RKO (cell line): ENCODE results near the gene PCNX4.

ENCODE experiments used
- DNase-seq: peaks from one replicate; pipeline ENCODE4 v3.0.0-alpha.2; 2016; ENCODE audit warnings: low spot score

The PCNX4 gene

GRCh38 chr14:60102389-60102788 is 10.7 kb downstream of the PCNX4 start:
- DNase-seq, result peak; percentile 7

GRCh38 chr14:60106339-60106738 is 14.6 kb downstream of the PCNX4 start:
- peak; percentile 23 for DNase-seq

GRCh38 chr14:60107477-60107876 is 15.8 kb downstream of the PCNX4 start:
- DNase-seq, result no peak

- DNase-seq, result no peak
Observed at GRCh38 chr14:60111732-60112131, 20.0 kb downstream of the PCNX4 start.

- DNase-seq, result no peak
Observed at GRCh38 chr14:60114881-60115280, 23.2 kb downstream of the PCNX4 start.

GRCh38 chr14:60116181-60116580 is 24.5 kb downstream of the PCNX4 start:
- DNase-seq, result no peak

GRCh38 chr14:60125918-60126317 is 34.2 kb downstream of the PCNX4 start:
- no peak for DNase-seq

- DNase-seq, result peak; percentile 26
Observed at GRCh38 chr14:60133487-60133886, 41.8 kb downstream of the PCNX4 start.

- DNase-seq, result peak; percentile 35
Observed at GRCh38 chr14:60134702-60135101, 43.0 kb downstream of the PCNX4 start.

GRCh38 chr14:60151715-60152114 is 60.0 kb downstream of the PCNX4 start:
- DNase-seq, result peak; percentile 98

- DNase-seq, result no peak
Observed at GRCh38 chr14:60153991-60154390, 62.3 kb downstream of the PCNX4 start.

- DNase-seq, result no peak
Observed at GRCh38 chr14:60154671-60155070, 62.9 kb downstream of the PCNX4 start.

- no peak for DNase-seq
Observed at GRCh38 chr14:60160422-60160821, 68.7 kb downstream of the PCNX4 start.

GRCh38 chr14:60161196-60162107 is 69.7 kb downstream of the PCNX4 start:
- DNase-seq, result no peak

GRCh38 chr14:60163693-60164092 is 72.0 kb downstream of the PCNX4 start:
- DNase-seq, result peak; percentile 31

- no peak for DNase-seq
Observed at GRCh38 chr14:60164404-60164711, 72.6 kb downstream of the PCNX4 start.

- peak; percentile 85 for DNase-seq
Observed at GRCh38 chr14:60164712-60165546, 73.2 kb downstream of the PCNX4 start, which contains the start of gene DHRS7. Gene DHRS7 (minus strand): TSS chr14:60165398. CDS start chr14:60165309, 89 bp downstream.

- no peak for DNase-seq
Observed at GRCh38 chr14:60165547-60165876, 73.8 kb downstream of the PCNX4 start.

GRCh38 chr14:60166142-60166541 is 74.4 kb downstream of the PCNX4 start:
- DNase-seq, result peak; percentile 43

- DNase-seq, result no peak
Observed at GRCh38 chr14:60169722-60170121, 78.0 kb downstream of the PCNX4 start.

GRCh38 chr14:60170948-60171347 is 79.2 kb downstream of the PCNX4 start:
- DNase-seq, result no peak

- DNase-seq, result no peak
Observed at GRCh38 chr14:60171690-60172089, 80.0 kb downstream of the PCNX4 start.
